Cerebellar nuclear complex (tissue), 1 donor: ENCODE data around the gene MIA2.
"Not testable (repeated sequence)": the region's sequence is repeated elsewhere in the genome, so short reads cannot be mapped to it uniquely, and the experiment has no call there.

Experiments
- DNase-seq, 2 experiments: peaks; one replicate each; lab custom pipeline; 2025; lab: John Stamatoyannopoulos, UW

Gene MIA2

GRCh38 chr14:39267608-39268005 is 33.9 kb downstream of the MIA2 start:
- no peak for DNase-seq

GRCh38 chr14:39268393-39268792 is 34.7 kb downstream of the MIA2 start:
- no peak for DNase-seq

- DNase-seq = no peak
Observed at GRCh38 chr14:39272918-39273317, 39.2 kb downstream of the MIA2 start.

- no peak for DNase-seq
Observed at GRCh38 chr14:39275395-39275794, 41.7 kb downstream of the MIA2 start.

GRCh38 chr14:39276005-39276404 is 42.3 kb downstream of the MIA2 start:
- no peak for DNase-seq

- DNase-seq = no peak
Observed at GRCh38 chr14:39276579-39277114, 42.9 kb downstream of the MIA2 start.

- no peak for DNase-seq
Observed at GRCh38 chr14:39279515-39279914, 45.8 kb downstream of the MIA2 start.

- not testable (repeated sequence) for DNase-seq
Observed at GRCh38 chr14:39280678-39281077, 47.0 kb downstream of the MIA2 start.

- no peak for DNase-seq
Observed at GRCh38 chr14:39289523-39289922, 55.8 kb downstream of the MIA2 start.

GRCh38 chr14:39291701-39292100 is 58.0 kb downstream of the MIA2 start:
- DNase-seq = no peak

- DNase-seq = no peak
Observed at GRCh38 chr14:39293629-39294028, 59.9 kb downstream of the MIA2 start.

- DNase-seq = not testable (repeated sequence)
Observed at GRCh38 chr14:39300389-39300788, 66.7 kb downstream of the MIA2 start.

- no peak for DNase-seq
Observed at GRCh38 chr14:39302124-39302810, 68.6 kb downstream of the MIA2 start.

- DNase-seq = no peak
Observed at GRCh38 chr14:39303115-39303514, 69.4 kb downstream of the MIA2 start.

- DNase-seq = no peak
Observed at GRCh38 chr14:39307815-39308214, 74.1 kb downstream of the MIA2 start.

GRCh38 chr14:39310051-39310450 is 76.3 kb downstream of the MIA2 start:
- no peak for DNase-seq

- no peak for DNase-seq
Observed at GRCh38 chr14:39315859-39316444, 82.2 kb downstream of the MIA2 start.

- DNase-seq = no peak
Observed at GRCh38 chr14:39316830-39317553, 83.3 kb downstream of the MIA2 start.

- no peak for DNase-seq
Observed at GRCh38 chr14:39318574-39318973, 84.9 kb downstream of the MIA2 start.

GRCh38 chr14:39319381-39319780 is 85.7 kb downstream of the MIA2 start:
- no peak for DNase-seq

GRCh38 chr14:39320318-39320717 is 86.6 kb downstream of the MIA2 start:
- no peak for DNase-seq

- DNase-seq = no peak
Observed at GRCh38 chr14:39322807-39323206, 89.1 kb downstream of the MIA2 start.

GRCh38 chr14:39324097-39324496 is 90.4 kb downstream of the MIA2 start:
- DNase-seq = no peak
